Vagina (tissue), 2 donors: Measurements from ENCODE around the gene TMEM42.

Experiments
- POLR2A ChIP-seq, 2 donors: fragments of 450-650 bp; IDR thresholded peaks; one replicate each; pipeline ENCODE4 v1.6.1; 2017; ENCODE audit warnings: antibody characterized with exemption in 2 of 2, mild to moderate bottlenecking in 2 of 2, moderate library complexity in 2 of 2
- POLR2AphosphoS5 ChIP-seq, 2 donors: sonication (generic); formaldehyde crosslinking; IDR thresholded peaks; one replicate each; pipeline ENCODE4 v1.9.0; 2017; ENCODE audit warnings: antibody characterized with exemption in 2 of 2, mild to moderate bottlenecking in 2 of 2, low read depth in 1 of 2; ENCODE audit not compliant: insufficient read depth in 1 of 2

- TF ChIP-seq POLR2A (IDR thresholded peaks at IDR 0.05) (no peak), POLR2AphosphoS5 (IDR thresholded peaks at IDR 0.05; ENCODE audit: insufficient read depth in 1 of 2, low read depth in 1 of 2) (no peak)
Observed at GRCh38 chr3:44833394-44833793, 28.3 kb upstream of the TMEM42 start.
